CD4-positive, alpha-beta T cell treated with Interleukin-17A for 4 hours (primary cell): ENCODE results near the gene ACE.

Experiments
- DNase-seq: peaks from one replicate; pipeline ENCODE4 v3.0.0-alpha.2; 2020; ENCODE audit warnings: mixed read lengths

ACE gene

GRCh38 chr17:63475491-63476412 lies 1.1 kb upstream of the ACE start:
- no peak for DNase-seq

DNA sequence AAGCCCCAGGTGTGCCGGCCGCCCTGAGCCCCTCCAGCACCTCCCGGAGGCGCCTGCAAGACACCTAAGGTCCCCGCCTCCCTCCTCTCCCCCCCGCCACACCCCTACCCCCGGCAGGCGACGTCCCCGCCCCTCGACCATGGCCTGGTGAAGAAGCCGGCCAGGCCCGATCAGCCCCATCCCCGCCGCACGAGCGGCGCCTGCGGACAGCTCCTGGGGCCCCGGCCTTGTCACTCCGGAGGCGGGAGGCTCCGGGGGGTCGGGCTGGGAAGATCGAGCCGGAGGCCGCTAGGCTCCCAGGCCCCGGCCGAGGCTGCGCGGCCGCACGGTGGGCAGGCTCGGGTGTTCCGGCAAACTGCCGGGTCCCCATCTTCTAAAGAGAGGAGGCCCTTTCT lies 405 bp upstream of the ACE start:
- peak; percentile 25 for DNase-seq

DNA sequence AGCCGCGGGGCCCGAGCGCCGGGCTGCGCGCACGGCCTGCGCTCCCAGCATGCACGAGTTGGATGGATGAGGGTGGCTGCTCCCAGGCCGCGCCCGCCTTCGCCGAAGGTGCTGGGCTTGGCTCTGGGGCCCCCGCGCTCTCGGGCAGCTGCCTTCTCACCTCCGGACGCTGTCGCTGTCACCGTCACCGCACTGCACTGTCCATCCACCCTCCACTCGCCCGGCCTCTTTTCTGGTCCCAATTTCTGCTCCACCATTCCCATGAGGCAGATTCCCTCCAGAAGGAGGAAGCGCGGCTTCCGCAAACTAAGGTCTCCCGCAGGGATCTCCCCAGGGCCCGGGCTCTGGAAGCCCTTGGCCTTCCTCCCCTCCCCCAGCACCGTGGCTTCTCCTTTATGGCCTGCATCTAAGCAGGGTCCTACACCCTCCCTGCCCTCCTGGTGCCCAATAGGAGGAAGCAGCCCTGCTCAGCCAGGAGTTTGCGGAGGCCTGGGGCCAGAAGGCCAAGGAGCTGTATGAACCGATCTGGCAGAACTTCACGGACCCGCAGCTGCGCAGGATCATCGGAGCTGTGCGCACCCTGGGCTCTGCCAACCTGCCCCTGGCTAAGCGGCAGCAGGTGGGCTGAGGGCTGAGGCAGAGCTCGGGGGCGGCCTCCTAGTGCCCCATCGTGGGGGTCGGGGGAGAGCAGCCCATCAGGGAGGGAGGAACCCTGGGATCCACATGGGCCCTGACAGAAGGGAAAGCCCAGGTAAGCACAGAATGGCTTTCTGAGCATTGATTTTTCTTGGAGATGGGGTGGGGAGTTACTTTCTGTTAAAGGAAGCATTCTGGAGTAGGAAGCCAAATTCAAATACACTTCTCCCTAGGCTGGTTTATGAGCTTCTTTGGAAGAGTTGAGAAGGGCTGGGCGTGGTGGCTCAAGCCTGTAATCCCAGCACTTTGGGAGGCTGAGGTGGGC lies 899 bp downstream of the ACE start:
- DNase-seq = no peak

DNA sequence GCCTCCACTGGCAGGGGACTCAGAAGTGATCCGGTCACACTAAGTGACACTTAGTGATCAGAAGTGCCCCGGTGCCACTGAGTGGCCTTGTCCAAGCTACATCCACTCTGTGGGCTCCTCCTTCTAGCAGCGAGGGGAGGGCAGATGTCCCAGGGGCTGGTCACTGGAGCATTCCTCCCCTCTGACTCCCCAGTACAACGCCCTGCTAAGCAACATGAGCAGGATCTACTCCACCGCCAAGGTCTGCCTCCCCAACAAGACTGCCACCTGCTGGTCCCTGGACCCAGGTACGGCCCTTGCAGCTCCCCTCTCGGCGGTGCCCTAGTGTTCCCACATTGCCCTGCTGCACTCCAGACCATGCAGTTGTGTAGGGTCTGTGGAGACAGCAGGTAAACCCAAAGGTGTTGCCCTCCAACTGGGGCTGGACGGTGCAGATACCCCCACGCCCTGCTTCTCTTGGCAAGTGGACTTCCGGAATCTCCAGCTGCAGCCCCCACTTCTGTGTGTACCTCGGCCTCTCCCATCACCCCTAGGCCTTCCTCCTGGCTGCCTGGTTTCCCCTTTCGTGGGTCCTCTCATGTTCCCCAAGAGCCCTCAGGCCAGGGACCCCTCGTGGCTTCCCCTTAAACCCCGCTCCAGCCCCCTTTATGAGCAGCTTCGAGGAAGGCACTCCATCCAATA lies 2.1 kb downstream of the ACE start:
- peak; percentile 82 for DNase-seq

DNA sequence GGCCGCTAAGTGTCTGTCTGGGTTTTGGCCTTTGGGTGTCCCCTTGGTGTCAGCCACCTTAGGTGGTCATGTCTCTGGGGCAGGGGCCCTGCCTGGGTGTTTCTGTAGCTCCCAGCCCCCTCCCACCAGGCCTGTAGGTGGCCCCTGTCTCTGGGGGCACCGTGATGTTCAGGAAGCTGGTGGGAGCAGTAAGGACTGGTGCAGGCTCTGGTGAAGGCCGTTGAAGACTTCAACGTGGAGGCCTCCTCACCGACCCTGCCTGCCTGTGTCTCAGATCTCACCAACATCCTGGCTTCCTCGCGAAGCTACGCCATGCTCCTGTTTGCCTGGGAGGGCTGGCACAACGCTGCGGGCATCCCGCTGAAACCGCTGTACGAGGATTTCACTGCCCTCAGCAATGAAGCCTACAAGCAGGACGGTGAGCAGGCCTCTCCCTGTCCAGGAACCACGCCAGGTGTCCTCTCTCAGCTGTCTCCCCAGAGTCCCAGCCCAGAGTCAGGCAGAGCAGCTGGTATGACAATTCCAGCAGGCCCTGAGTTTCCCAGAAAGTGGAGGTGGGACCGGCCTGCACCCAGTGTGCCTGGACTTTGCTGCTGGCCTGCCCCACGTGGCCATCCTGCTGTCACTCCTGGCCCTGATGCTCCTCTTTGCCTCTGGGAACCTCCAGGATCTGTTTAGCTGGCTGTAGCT lies 2.8 kb downstream of the ACE start:
- DNase-seq = no peak

GRCh38 chr17:63480192-63480784 lies 3.4 kb downstream of the ACE start:
- DNase-seq = no peak

DNA sequence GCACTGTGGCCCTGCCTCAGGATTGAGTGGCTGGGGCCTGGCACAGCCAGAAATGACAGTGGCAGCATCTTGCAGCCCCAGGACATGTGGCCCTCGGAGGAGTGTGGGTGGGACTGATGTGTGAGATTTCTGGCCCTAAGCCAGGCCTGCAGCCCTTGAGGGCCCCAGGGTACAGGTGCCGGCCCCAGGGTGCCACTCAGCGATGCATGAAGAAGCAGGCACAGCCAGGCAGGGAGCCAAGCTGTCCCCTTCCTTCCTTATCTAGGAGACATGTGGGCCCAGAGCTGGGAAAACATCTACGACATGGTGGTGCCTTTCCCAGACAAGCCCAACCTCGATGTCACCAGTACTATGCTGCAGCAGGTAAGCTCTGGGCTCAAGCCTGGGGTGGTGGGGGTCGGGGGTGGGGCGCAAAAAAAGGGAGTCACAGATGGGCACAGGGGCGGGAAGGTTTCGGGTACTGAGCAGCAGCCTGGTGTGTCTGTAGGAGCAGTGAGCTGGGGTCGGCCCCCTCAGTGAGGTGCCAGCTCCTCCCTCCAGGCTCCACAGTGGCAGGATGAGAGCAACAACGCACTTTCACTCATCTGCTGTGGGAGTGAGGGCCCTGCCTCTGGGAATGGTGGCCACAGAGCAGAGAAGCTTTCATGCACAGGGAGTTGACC lies 4.1 kb downstream of the ACE start:
- DNase-seq = no peak

- no peak for DNase-seq
Observed at GRCh38 chr17:63481488-63481870, 4.6 kb downstream of the ACE start.

- no peak for DNase-seq
Observed at GRCh38 chr17:63482509-63482908, 5.6 kb downstream of the ACE start.

DNA sequence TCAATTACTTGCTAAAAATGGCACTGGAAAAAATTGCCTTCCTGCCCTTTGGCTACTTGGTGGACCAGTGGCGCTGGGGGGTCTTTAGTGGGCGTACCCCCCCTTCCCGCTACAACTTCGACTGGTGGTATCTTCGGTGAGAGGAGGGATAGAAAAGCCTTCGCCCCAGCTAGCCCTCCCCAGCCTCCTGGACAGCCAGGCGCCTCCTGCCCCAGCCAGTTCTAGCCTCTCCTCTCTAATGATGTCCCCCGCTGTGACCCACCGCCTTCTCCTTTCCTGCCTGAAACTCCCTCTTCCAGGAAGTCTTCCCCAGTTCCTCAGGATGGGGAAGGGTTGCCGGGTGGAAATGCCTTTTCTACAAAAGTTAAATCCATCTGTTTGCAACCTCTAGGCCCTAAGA lies 6.2 kb downstream of the ACE start:
- DNase-seq = no peak

DNA sequence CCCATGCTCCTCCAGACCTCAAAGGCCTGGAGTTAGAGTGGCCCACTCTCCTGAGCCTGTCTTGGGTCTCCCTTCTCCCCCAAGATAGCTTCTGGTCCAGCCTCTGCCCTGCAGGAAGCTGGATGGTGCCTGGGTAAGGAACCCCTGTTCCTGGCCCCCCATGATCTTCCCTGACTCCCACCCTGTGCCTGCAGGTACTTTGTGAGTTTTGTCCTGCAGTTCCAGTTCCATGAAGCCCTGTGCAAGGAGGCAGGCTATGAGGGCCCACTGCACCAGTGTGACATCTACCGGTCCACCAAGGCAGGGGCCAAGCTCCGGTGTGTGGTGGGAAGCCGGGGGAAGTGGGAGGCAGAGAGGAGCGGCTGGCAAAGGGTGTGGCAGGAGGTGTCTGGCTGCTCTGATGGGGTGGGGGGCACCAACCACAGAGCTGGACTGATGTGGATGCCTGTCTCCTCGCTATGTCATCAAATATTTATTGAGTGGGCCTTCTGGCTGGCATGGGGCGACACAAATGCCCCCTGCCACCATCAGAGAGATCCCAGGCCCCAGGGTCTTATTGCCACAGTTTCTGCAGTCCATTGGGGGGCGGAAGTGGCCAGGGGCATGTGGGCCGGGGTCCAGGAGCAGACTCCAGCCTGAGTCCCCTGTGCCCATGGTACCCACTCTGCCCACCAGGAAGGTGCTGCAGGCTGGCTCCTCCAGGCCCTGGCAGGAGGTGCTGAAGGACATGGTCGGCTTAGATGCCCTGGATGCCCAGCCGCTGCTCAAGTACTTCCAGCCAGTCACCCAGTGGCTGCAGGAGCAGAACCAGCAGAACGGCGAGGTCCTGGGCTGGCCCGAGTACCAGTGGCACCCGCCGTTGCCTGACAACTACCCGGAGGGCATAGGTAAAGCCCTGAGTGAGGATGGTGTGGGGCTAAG lies 7.1 kb downstream of the ACE start:
- DNase-seq = no peak

DNA sequence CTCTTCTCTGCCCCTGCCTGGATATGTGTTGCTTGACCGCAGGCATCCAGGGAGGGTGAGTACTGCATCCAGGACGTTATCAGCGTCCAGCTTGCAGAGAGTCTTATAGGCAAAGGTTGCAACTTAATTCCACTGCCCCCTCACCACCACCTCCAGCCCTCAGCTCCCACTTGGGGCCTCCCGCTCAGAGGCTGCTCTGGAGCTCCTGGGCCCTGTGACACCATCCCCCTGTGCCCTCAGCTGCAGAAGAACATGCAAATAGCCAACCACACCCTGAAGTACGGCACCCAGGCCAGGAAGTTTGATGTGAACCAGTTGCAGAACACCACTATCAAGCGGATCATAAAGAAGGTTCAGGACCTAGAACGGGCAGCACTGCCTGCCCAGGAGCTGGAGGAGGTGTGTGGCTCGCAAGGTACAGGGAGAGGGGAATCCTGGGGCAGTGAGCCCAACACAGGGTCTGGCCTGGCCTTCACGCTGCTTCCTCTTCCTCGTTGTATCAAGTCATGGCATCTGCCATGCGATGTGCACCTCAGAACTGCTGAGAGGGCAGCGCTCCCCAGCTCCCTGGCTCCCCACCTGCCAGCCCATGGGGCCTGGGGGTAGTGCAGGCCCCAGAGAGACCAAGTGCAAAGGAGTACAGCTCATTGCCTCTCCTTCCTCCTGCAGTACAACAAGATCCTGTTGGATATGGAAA lies 9.6 kb downstream of the ACE start:
- DNase-seq = no peak

DNA sequence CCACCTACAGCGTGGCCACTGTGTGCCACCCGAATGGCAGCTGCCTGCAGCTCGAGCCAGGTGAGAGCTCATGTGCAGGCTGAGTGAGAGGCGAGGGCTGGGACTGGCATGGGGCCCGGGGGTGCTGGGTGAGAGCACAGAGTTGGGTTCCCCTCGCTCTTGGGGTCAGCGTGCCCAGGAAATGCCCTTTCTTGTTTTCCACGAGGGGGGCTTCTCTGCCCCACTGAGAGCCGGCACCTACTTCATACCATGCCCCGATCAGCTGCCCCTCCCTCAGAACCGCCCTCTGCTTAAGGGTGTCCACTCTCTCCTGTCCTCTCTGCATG lies 10.1 kb downstream of the ACE start:
- DNase-seq = no peak

DNA sequence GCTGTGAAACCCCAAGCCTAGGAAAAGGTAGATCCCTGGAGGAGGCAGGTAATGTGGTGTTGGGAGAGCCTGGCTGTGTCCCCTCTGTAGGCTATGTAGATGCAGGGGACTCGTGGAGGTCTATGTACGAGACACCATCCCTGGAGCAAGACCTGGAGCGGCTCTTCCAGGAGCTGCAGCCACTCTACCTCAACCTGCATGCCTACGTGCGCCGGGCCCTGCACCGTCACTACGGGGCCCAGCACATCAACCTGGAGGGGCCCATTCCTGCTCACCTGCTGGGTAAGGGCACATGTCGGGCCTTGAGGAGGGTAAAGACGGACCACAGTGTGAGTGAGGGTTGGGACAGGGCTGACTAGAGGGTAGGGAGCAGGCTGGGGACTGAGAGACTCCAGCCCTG lies 12.0 kb downstream of the ACE start:
- no peak for DNase-seq

DNA sequence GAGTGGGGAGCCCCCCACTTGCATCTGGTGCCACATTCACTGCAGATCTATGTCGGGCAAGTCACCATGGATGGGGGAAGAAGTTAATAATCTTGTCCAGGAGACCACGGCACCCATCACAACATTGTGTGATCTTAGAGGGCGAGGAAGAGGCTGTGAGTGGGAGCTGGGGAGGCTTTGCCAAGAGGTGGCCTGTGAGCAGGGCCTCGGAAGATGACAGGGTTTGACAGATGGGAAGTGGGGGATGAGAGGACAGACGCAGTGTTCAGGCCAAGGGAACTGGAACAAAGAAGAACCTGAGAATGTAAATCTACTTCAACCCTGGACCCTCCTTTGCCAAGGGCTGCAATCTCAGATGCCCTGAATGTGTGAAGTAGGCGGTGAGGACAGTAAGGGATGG lies 12.4 kb downstream of the ACE start:
- no peak for DNase-seq

GRCh38 chr17:63490329-63490728 lies 13.5 kb downstream of the ACE start:
- no peak for DNase-seq

DNA sequence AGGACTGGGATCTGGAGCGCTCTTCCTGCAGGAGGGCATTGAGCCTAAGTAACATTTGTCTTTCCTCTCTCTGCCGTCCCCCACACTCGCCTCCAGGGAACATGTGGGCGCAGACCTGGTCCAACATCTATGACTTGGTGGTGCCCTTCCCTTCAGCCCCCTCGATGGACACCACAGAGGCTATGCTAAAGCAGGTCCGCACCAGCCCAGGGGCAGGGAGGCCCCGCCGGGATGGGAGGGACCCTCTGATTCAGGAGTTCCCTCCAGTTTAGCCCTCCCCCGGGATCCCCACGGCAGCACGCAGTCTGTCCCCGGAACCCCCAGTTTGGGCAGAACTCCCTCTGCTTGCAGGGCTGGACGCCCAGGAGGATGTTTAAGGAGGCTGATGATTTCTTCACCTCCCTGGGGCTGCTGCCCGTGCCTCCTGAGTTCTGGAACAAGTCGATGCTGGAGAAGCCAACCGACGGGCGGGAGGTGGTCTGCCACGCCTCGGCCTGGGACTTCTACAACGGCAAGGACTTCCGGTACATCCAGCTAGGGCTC lies 14.1 kb downstream of the ACE start:
- no peak for DNase-seq

- DNase-seq = no peak
Observed at GRCh38 chr17:63491413-63491812, 14.6 kb downstream of the ACE start.

- DNase-seq = no peak
Observed at GRCh38 chr17:63491977-63492618, 15.2 kb downstream of the ACE start.
